Measurements from ENCODE around the gene GRIK4. TPM values are rescaled to one million over a fixed set of nuclear protein-coding genes. Genes with fewer than 3 reads are reported as not detected.

Gene GRIK4
- total and polyA plus RNA-seq, 2 of the 4 experiments (the other 2 are of a cell fraction), result 0.18 to 0.38 TPM

GRCh38 chr11:120704256-120704750, 192.8 kb downstream of the GRIK4 start:
- no peak overlapping the region for H3K4me3 ChIP-seq (ENCODE audit: insufficient read depth, low read depth, low read length)
- no peak overlapping the region for H2AFZ ChIP-seq (replicated peaks; ENCODE audit: low read length, poor library complexity)
- no peaks in the 10 kb centered on the region for H3K4me1 ChIP-seq (ENCODE audit: control insufficient read depth, insufficient read depth, low read length)
- no peak overlapping the region for H3K18ac ChIP-seq (ENCODE audit: low read depth, low read length)
- CTCF ChIA-PET, result interaction anchor here (1.0 to 1.9 kb wide), 2 partner anchors 11 to 19 kb away, joined by 3 to 5 read pairs; no protein-coding TSS in a partner anchor
- H3K27ac ChIP-seq (ENCODE audit: insufficient read depth, low read length), result no peak overlapping the region
- H2BK5ac ChIP-seq (ENCODE audit: low read depth, low read length, poor library complexity, severe bottlenecking), result no peak overlapping the region
- H3K14ac ChIP-seq (replicated peaks; ENCODE audit: low read depth, low read length), result no peak overlapping the region
- in situ Hi-C loops (cut with MboI; ENCODE audit: low sequenced_read_pairs), result no loop called here
- POLR2A ChIA-PET (ENCODE audit: unreplicated experiment), result no interaction called here
- no peak overlapping the region for H4K91ac ChIP-seq (ENCODE audit: insufficient read depth, low read depth, low read length)
- H2BK15ac ChIP-seq (ENCODE audit: low read depth, low read length), result no peak overlapping the region
- H4K8ac ChIP-seq (ENCODE audit: low read depth in 2 of 2, low read length in 2 of 2), result no peak overlapping the region
- H4K20me1 ChIP-seq (ENCODE audit: insufficient read depth, low read length), result no peaks in the 10 kb centered on the region
- ATAC-seq (ENCODE audit: low read depth) (no peak), DNase-seq (no peak)
- intact Hi-C loops (cut with micrococcal nuclease), result no loop called here
- H3K79me1 ChIP-seq (ENCODE audit: low read depth in 1 of 2, low read length in 2 of 2), result no peaks in the 10 kb centered on the region
- no peak overlapping the region for H3K4ac ChIP-seq (ENCODE audit: low read depth, low read length)
- H3K9me1 ChIP-seq (ENCODE audit: insufficient read depth, low read length), result no peaks in the 10 kb centered on the region
- H2AK9ac ChIP-seq (replicated peaks; ENCODE audit: low read depth, low read length, poor library complexity), result no peak overlapping the region
- H2BK120ac ChIP-seq (ENCODE audit: low read depth, low read length), result no peak overlapping the region
- peaks cover 8% of the 10 kb centered on the region for H3K27me3 ChIP-seq (ENCODE audit: control insufficient read depth, insufficient read depth, low read length)
- no peaks in the 10 kb centered on the region for H3K36me3 ChIP-seq (ENCODE audit: control insufficient read depth, insufficient read depth, low read length)
- H3K9me3 ChIP-seq (ENCODE audit: control insufficient read depth, insufficient read depth, low read length), result peaks cover 6% of the 10 kb centered on the region
- no peak overlapping the region for H3K9ac ChIP-seq (ENCODE audit: low read depth, low read length)
- WGBS, 2 experiments (ENCODE audit: extremely low coverage in 2 of 2, insufficient read length in 1 of 2), result no CpG with 5 or more reads among the region's 4 CpGs
- H3K23ac ChIP-seq (ENCODE audit: low read depth, low read length), result no peak overlapping the region
- dilution Hi-C loops (cut with HindIII; ENCODE audit: low sequenced_read_pairs, unreplicated experiment), result no loop called here
- H3K56ac ChIP-seq (ENCODE audit: extremely low read depth, insufficient read depth, low read length), result no peak overlapping the region
- H2AK5ac ChIP-seq (ENCODE audit: low read depth, low read length), result no peak overlapping the region
- H2BK20ac ChIP-seq (ENCODE audit: low read depth, low read length), result no peak overlapping the region
- TF ChIP-seq RAD21 (IDR thresholded peaks at IDR 0.05; ENCODE audit: low read length) (no peak), NFE2L2 (IDR thresholded peaks at IDR 0.05; ENCODE audit: low read depth, low read length) (no peak), RFX5 (IDR thresholded peaks at IDR 0.05; ENCODE audit: low read depth, low read length) (no peak), MXI1 (IDR thresholded peaks at IDR 0.05; ENCODE audit: borderline replicate concordance, low read depth, low read length) (no peak), USF2 (IDR thresholded peaks at IDR 0.05; ENCODE audit: low read depth, low read length) (no peak), ELK1 (IDR thresholded peaks at IDR 0.05; ENCODE audit: borderline replicate concordance, low read depth, low read length) (no peak), MAFK (IDR thresholded peaks at IDR 0.05; ENCODE audit: low read depth, low read length) (no peak), FOS (IDR thresholded peaks at IDR 0.05; ENCODE audit: low read depth, low read length) (no peak), CEBPB (IDR thresholded peaks at IDR 0.05; ENCODE audit: low read depth, low read length) (no peak), CTCF (conservative IDR thresholded peaks at IDR 0.05; ENCODE audit: low read depth, low read length) (no peak), POLR2A (IDR thresholded peaks at IDR 0.05; ENCODE audit: low read depth, low read length) (no peak), MAZ (IDR thresholded peaks at IDR 0.05; ENCODE audit: borderline replicate concordance, low read depth, low read length) (no peak), SMC3 (IDR thresholded peaks at IDR 0.05; ENCODE audit: low read depth, low read length) (no peak), CHD1 (IDR thresholded peaks at IDR 0.05; ENCODE audit: low read depth, low read length) (no peak), RCOR1 (IDR thresholded peaks at IDR 0.05; ENCODE audit: insufficient replicate concordance, low read length) (no peak), BHLHE40 (IDR thresholded peaks at IDR 0.05; ENCODE audit: low read depth, low read length) (no peak)
- H3K4me2 ChIP-seq (ENCODE audit: low read depth, low read length), result no peak overlapping the region
- no TSS peak for BruUV-seq (replicated peaks)
- no peak overlapping the region for H4K5ac ChIP-seq (ENCODE audit: low read depth, low read length)
